GM12874 (cell line): ENCODE measurements around the gene LYPD1.

Experiments
- CTCF ChIP-seq: IDR thresholded peaks from 2 replicates; pipeline ENCODE4 v1.5.1; 2011; ENCODE audit warnings: low read depth, mild to moderate bottlenecking, control low read depth, low read length, moderate library complexity; ENCODE audit not compliant: insufficient read depth

Gene LYPD1

GRCh38 chr2:132651115-132652045, 18.6 kb downstream of the LYPD1 start:
- no peak for TF ChIP-seq CTCF

GRCh38 chr2:132646540-132647108, 23.4 kb downstream of the LYPD1 start:
- no peak for TF ChIP-seq CTCF

- TF ChIP-seq CTCF: no peak
Measured at GRCh38 chr2:132645722-132646539, 24.1 kb downstream of the LYPD1 start.

GRCh38 chr2:132645176-132645575, 24.8 kb downstream of the LYPD1 start:
- no peak for TF ChIP-seq CTCF

GRCh38 chr2:132642415-132642814, 27.6 kb downstream of the LYPD1 start:
- TF ChIP-seq CTCF: no peak

GRCh38 chr2:132641819-132642218, 28.2 kb downstream of the LYPD1 start:
- no peak for TF ChIP-seq CTCF

- no peak for TF ChIP-seq CTCF
Measured at GRCh38 chr2:132640116-132640515, 29.9 kb downstream of the LYPD1 start.
